Stimulated activated CD4-positive, alpha-beta T cell treated with anti-CD3 and anti-CD28 coated beads, Interleukin-15, amount 100 ng/mL, for 1 hour (primary cell): ENCODE data around the gene SPOP.
A peak's percentile ranks its signal among the peaks of the same experiment; 100 is the strongest.
"Not testable (repeated sequence)": the region's sequence is repeated elsewhere in the genome, so short reads cannot be mapped to it uniquely, and the experiment has no call there.

ENCODE experiments used
- DNase-seq, 2 donors: peaks; one replicate each; pipeline ENCODE4 v3.0.0-alpha.2; 2020; ENCODE audit warnings: low read depth in 1 of 2, low spot score in 1 of 2

Gene SPOP

DNA sequence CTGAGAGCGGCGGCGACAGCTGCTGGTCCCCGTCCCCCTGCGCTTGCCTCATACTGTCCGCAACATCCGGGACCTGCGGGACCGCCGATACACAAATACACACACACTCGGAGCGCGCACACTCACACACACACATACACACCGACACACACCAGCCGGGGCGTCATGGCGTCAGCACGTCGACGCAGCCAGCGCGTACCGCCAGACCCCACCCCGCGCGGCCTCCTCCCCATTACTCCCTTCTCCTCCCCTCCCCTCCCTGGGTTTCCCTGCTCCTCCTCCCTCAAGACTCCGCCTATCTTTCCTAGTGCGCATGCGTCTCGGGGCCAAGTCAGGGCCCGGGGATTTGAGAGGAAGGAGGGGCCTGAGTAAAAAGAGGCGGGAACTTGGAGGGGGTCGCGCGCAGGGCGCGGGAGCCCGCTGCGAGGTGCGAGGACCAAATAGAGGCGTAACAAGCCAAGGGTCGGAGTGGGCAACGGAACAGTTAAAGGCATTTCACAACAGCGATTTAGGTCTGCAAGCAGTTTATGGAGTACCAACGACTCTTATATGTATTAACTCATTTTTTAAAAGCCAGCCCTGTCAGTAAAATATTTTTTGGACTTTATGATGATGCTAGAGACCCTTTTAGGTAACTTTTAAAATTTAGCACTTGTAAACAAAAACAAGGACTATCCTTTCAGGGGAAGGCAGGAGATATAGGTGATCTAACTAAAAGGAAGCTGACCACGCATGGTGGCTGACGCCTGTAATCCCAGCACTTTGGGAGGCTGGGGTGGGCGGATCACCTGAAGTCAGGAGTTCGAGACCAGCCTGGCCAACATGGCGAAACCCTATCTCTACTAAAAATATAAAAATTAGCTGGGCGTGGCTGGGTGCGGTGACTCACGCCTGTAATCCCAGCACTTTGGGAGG lies at the start of gene SPOP:
Gene SPOP (minus strand): TSS at position 165 of the 915 bp plus-strand sequence. CDS start 55,287 bp downstream, outside the sequence.
- peak; percentile 98 for DNase-seq

DNA sequence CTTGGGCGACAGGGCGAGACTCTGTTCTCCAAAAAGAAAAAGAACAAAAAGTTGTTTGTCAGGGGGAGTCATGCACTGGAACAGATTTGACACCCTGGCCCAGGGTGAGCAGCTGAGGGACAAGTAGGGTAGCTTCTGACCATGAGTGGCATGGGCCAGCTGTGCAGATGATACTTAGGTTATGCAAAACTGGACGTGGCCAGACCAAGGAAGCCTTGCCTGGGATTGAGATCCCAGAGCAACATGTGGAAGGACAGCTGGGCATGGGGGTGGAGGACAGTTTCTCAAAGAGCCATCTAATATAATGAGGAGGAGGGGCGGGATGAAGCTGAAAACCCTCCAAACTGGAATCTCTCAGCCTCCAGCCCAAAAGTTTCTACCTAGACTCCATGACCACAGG lies 49.5 kb upstream of the SPOP start:
- DNase-seq = no peak

DNA sequence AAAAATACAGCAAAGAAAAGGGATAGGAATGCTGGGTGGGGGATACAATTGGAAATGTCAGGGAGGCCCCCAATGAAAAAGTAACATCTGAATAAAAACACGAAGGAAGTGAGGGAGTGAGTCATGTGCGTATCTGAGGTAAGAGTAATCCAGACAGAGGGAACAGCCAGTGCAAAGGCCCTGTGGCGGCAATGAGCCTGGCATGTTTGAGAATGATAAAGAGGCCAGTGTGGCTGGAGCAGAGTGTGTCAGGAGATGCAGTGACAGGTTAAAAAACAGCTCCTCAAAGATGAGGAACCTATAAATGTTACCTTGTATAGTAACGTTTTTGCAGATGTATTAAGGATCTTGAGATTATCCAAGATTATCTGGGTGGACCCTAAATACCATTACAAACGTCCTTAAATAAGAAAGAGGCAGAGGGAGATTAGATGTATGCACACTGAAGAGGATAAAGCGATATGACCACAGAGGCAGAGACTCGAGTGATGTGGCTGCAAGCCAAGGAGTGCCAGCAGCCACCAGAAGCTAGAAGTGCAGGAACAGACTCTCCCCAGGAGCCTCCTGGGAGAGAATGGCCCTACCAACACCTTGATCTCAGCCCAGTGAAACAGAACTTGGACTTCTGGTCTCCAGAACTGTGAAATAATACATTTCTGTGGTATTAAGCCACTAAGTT lies 47.7 kb upstream of the SPOP start:
- no peak for DNase-seq

DNA sequence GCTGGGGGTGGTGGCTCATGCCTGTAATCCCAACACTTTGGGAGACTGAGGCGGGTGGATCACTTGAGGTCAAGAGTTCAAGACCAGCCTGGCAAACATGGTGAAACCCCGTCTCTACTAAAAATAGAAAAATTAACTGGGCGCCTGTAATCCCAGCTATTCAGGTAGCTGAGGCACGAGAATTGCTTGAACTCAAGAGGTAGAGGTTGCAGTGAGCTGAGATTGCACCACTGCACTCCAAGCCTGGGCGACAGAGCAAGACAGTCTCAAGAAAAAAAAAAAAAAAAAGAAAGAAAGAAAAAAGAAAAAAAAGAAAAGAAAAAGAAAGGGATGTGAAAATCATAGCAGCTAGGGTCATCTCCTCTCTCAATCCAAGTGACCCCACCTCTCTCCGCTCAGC lies 46.7 kb upstream of the SPOP start:
- DNase-seq = not testable (repeated sequence)

DNA sequence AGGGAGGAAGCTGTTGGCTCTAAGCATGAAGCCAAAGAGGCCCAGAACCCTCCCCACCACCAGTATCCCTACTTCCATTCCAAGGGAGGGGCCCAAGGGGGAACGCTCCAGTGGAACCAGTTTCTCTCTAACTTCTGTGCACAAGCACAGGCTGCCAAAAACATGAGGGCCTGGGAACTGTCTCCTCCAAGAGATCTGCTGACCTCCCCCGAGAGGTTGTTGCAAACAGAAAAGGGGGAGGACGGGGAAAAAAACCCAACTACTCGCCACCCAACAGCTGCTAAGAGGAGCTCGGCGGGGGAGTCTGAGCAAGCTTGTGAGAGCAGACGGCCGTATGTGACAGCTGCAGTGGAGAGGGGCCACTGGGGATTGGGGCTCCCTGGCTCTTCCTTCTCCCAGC lies 45.5 kb upstream of the SPOP start:
- DNase-seq = no peak

DNA sequence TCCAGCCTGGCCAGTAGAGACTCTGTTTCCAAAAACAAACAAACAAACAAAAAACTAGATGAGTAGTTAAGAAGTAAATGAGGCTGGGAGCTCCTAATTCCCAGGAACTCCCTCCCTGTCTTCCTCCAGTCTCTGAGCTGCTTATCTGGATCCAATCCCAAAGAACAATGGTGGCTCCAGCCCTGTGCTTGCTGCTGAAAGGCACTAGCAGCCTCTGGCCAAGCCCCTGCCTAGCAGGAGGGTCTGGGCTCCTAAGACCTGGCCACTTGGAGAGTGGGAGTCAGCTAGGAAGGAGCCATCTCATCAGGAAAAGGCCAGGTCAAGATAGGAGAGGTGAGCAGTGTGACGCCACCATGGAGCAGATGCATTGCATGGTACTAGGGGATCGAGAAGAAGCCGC lies 44.2 kb upstream of the SPOP start:
- DNase-seq = no peak

DNA sequence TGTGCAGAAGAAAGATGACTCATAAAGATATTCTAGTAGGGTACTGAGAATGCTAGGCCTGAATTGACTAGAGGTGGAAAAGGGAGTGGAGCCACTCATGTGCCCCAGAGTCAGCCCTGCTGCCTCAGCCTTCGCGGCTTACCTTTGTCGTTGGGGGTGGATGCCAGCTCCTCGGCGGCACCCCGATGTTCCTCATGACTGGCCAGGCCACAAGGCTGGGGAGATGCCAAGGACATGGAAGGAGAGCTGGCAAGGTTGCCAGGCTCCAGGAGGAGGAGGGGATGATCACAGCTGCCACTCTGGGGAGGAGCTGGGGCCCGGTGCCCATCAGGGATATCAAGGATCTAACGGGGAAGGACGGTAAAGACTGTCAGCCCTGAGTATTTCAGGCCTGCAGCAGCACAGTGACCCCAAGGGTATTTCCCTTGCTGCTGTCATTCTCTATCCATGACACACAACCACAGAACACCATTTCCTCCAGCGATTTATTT lies 39.5 kb upstream of the SPOP start:
- no peak for DNase-seq

DNA sequence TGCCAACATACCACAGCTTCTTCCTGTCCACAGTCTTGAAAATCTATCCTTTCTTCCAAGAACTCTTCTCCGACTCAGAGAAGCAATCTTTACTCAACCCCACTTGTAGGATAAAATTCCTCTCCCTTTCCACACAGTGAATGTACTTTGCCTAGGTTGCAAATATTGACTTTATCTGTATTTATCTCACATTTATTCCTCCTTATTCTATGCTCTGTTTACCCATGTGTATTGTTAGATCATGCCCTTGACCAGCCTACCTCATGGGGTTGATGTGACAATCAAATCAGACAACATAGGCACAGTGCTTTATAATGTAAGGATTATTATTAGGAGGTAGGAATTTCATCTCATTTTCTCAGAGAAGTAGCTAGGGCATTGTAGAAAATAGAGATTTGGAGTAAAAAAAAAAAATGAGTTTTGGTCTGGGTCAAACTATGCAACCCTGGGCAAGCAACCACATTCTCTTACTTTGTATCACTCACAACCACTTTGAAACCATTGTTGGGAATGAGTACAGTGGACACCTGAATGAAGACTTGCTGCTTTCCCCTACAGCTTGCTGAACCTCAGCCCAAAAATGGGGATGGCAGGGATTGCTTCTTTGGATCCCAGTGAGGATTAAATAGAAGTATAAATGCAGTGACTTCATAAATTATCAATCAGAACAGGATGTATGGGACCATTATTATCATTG lies 38.9 kb upstream of the SPOP start:
- no peak for DNase-seq

DNA sequence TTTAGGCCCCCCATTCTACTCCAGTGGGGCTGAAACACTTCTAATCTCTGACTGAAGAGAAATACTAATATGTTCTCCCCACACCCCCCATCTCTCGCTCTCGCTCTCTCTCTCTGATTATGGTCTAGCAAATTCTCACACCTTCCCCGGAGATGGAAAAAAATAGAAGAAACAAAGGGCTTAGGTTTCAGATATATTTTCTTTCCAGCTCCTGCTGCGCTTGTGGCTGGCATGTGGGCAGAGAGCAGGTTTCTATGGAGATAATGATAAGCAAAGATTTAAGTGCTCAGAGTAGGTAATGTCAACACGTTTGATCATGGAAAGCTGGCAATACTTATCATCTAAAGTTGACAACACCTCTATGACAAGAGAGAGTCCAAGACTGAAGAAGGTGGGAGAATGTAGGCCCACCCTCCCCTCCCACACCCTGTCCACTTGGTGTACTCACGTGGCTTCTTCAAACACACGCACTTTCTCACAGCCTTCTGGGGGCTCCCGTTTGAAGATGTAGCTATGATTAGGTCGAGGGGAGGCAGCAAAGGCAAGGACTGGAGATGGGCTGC lies 37.9 kb upstream of the SPOP start:
- no peak for DNase-seq

DNA sequence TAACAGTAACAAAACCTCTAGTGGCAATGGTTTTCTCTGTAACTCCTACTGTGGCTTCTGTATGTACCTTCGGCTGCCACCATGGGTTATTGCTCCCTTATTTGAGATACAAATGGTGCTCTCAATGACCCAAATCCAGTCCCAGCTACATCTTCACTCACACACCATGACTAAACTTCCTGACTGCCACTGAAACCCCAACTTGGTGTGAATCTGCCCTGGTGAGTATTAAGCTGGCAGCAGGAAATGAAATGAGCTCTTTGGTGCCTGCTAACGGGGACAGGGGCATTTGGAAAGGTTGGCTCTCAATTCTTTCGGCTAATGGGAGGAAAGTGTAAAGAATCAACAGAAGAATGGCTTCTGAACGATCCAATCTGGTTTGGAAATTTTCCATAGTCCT lies 37.3 kb upstream of the SPOP start:
- DNase-seq = no peak

DNA sequence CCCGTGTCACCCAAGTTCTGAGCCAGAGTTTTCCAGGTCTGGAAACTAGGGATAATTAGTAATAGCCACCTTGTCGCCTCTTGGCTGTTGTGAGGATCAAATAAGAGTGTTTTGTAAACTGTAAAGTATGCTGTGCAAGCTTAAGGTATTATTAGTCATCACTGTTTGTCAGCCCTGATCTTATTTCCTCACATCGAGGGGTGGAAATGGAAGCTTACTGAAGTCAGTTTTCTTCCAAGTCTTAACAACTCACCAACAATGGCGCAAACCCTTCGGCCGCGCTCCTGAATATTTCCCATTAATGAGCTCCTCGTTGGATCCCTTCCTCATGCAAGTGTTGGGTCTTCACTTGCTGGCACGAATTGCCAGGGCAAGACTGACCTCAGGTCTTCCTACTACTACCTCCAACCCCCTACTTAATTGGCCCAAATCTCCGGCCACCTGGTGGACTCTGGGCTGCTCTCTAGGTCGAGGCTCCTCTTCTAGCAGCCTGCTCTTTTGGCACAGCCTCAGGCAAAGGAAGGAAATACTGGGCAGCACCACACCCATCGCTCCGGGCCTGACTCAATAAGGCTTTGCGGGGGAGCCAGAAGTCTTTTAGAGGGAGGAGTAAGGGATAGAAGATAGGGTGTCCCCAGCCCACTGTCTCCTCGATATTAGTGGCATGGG lies 30.8 kb upstream of the SPOP start:
- DNase-seq = no peak

DNA sequence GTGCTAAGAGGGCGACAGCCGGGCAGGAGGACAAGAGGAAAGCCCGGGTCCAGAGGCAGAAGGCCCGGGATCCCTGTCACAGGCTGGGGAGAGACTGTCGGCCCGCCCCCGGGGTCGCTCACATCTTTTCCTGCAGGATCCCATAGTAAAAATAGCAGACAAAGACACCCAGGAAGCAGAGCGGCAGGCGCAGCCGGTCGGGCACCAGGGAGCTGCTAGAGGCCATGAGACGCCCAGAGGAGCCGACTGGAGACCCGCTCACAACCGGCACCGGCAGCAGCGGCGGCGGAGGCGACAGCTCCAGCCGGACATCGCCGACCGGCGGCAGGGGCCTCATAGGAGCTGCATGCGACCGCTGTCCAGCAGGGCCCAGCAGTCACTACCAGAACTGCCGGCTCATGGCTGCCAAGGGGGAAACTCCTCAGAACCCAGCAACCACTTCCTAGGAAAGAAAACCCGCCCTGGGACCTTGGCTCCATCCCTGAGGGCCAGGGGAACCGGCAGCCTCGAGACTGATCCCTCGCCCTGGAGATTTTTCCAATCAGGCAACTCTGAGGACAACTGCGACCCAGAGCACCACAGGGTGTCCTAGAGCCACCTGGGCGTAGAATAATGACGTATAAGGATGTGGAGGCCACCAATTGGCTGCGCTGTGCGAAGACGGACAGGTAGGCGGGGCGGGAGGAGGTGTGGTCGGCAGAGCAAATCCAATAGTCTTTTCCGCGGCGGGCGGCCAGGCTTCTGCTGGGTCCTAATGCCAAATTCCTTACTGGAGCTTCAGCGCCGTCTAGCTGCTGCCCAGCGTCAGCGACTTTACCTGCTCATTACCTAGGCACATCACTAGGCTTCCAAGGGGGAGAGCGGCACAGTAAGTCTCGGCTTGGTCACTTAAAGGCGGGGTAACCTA lies 30.0 kb upstream of the SPOP start, which contains the start of gene SLC35B1:
Gene SLC35B1 (minus strand): TSS at position 357 of the 907 bp plus-strand sequence. CDS start 131 bp downstream, at position 226.
- DNase-seq = peak; percentile 93 to 94

DNA sequence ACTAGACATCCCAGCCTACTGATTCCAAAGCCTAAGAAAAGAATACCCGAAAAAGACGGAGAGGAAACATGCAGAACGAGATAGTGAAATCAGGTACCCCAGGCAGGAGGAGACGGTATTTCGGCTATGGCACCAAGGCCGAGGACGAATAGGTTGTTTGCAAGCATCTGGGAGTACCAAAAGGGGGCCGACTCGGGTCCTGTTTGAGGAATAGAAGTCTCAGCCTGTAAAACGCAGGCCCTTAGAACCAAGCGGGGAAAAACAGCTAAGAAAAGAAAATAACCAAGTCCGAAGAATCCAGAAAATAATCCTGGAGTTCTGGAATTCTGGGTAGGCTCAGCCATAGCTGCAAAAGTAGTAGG lies 29.3 kb upstream of the SPOP start:
- DNase-seq = no peak

DNA sequence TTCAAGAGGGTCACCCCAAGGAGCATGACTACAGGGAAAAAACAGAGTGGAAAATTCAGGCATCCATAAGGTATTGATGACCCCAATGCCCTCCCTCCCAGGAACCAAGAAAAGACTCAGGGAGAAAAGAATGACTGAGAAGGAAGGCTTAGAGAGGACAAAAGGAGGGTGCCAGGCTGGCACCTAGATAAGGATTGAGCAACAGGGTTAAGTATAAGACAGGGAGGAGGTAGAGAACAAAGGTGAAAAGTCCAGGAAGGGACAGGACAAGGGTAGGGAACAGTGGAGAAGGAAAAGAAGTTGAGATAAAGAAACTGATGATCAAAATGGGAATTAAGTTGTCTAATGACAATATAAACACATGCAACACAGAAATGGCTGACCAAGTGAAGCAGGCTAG lies 27.4 kb upstream of the SPOP start:
- no peak for DNase-seq

DNA sequence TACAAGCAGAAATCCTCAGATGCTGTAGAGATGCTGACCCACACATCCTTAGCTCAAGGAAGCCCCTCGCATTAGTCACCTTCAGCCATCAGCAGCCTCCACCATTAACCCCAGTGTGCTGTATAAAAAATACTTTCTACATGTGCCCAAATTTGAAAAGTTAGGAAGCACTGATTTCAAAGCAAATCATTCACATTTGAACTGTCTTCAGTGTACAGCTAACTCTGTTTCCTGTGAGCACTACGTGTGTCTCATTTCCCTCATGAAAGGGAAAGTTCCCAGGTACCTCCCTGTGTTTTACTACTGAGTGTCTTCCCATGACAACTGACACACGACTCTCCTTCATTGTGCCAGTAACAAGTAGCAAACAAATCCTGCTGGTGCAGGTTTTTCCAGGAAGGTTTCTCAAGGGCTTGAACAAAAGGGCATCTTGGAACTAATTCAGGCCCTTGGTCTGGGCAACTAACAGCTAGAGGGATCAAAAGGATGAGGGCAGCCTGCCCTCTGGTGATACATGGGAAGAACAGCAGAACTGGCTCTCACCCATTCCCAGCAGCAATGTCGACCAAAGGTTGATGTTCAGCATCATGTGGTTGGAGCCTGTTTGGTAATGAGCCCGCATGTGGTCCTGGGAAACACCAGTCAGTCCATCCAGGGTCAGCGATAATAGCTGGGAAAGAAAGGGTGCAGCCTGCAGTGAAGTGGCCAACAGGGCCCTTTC lies 25.8 kb upstream of the SPOP start:
- no peak for DNase-seq

DNA sequence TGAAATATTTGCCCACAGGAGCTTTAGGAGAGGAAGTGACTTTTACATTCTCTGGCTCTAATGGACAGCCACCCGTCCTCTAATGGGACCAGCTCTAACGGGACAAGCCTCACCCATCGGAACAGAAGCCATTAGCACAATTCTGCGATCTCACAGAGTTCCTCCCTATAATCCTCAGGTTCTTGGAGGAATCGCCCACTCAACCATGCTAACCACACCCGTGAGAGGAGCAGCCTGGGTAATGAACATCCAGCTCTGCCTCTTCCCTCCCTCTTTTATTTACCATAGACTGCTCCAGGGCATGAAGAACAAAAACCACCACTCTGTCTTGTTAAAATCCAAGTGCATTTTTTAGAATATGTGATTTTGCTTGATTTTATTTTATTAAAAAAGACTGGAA lies 23.1 kb upstream of the SPOP start:
- no peak for DNase-seq

DNA sequence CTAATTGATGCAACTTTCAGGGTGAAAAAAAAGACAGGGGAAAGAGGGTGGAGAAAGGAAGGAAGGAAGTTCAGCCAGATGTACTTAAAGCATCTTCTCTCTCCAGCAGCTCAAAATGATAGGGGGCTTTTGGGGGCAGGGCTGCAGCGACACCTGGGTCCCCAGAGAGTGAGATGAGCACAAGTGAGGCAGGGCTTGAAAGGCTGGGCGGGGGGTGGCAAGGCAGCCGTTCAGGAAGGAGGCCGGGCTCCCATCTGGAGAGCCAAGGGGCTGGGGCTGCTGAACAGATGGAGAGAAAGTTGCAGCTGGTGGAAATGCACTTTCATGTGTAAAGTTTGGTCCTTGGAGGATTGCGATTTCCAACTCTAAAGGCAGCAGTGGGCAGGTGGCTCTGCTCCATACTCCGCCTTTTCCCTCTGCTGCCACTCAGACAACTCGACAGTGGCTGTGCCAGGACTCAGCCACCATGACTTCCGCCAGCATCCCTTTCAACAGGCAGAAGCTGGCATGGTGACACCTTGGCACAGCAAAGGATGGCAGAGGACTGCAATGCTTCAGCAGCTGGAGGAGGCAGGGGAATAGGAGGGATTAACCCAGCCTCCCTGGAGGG lies 22.2 kb upstream of the SPOP start:
- DNase-seq = no peak

DNA sequence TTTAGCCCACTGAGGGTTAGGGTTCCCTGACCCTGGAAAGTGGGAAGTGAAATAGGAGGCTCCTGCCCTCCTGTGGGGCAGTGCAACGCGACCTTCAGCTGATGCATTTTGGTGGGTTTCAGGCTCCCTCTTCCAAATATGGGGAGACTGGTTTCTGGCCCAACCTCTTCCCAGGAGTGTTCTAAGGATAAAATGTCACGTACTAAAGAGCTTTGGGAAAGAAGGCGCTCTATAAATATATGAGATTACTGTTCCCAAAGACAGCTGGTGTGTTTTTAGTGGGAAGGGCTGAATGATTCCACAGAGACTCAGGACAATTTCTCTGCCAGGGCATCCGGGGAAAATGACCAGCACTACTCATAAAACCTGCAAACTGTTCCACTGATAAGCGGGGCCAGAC lies 20.1 kb upstream of the SPOP start:
- DNase-seq = no peak
